GM10248 (cell line): ENCODE data around the gene FOXL2NB.

Source experiments
- CTCF ChIA-PET: fragments of 300-600 bp; sonication (Branson Sonifier 250); formaldehyde crosslinking; extraction: SDS; loops from one replicate; lab custom pipeline; 2021; ENCODE audit warnings: antibody characterized with exemption; lab: Yijun Ruan, JAX
- POLR2A ChIA-PET: fragments of 350-650 bp; sonication (Branson Sonifier 250); formaldehyde crosslinking; extraction: SDS; loops from one replicate; lab custom pipeline; 2020; ENCODE audit warnings: antibody characterized with exemption; lab: Yijun Ruan, JAX
- DNase-seq: peaks from one replicate; pipeline ENCODE4 v3.0.0; 2012; ENCODE audit errors: extremely low spot score
- TF ChIP-seq, protein P1 (sequence below): IDR thresholded peaks from 2 replicates; pipeline ENCODE4 v1.5.1; 2012; ENCODE audit warnings: mild to moderate bottlenecking, low read depth; ENCODE audit errors: extremely low read depth, missing control alignments, control extremely low read depth

Gene FOXL2NB

DNA sequence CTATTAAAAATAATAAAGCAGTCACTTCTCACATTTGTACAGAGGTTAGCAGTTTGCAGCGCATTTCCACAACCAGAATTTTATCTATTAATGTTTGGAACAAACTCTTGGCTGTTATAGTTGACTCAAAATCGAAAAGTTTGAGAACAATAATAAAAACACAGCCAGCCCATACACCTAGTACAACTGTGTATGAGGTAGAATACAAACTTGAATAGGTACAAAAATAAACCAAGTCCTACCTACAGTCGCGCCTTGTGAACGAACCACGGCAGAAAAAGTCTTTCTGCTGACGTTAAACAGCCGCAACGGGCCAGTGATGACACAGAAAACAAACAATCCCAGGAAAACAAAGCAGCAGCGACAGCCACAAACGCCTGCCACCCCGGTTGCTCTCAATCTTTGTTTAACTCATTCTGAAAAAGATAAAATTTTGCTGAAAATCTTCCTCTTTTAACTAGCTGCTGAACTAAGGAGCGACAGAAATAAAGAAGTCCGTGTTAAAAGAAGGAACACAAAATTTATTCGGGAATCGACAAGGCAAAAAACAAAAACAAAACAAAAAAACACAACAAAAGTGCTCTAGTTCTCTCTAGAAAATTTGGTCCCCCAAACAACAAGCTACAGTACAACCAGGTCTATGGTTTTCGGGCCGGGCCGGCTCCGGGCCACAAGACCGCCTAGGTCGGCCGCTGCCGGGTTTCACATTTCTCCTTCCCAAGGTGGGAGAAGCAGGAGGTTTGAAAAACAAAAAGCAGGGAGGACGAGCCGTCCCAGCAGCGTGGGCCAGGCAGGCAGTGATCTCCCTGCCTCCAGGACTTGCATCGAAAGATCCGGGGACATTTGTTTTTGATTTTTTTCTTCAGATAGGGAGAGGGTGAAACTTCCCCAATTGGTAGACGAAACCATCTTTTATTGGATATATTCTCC, 3.0 kb upstream of the FOXL2NB start:
- DNase-seq: no peak

DNA sequence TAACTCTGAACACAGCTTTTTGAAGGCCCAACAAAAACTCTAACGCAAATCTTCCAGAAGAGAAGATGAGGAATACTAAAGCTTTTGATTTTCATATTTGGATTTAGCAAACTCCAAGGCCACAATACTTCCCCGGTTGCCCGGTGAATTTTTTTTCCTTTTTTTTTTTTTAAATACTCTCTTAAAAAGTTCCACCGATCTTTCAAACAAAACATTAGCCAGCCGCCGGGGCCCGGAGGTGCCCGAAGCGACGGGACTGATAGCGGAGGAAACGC, 2.4 kb upstream of the FOXL2NB start:
- TF ChIP-seq, protein P1, sequence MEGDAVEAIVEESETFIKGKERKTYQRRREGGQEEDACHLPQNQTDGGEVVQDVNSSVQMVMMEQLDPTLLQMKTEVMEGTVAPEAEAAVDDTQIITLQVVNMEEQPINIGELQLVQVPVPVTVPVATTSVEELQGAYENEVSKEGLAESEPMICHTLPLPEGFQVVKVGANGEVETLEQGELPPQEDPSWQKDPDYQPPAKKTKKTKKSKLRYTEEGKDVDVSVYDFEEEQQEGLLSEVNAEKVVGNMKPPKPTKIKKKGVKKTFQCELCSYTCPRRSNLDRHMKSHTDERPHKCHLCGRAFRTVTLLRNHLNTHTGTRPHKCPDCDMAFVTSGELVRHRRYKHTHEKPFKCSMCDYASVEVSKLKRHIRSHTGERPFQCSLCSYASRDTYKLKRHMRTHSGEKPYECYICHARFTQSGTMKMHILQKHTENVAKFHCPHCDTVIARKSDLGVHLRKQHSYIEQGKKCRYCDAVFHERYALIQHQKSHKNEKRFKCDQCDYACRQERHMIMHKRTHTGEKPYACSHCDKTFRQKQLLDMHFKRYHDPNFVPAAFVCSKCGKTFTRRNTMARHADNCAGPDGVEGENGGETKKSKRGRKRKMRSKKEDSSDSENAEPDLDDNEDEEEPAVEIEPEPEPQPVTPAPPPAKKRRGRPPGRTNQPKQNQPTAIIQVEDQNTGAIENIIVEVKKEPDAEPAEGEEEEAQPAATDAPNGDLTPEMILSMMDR: no peak
- ChIA-PET CTCF (interaction anchor here (0.8 to 1.7 kb wide), 2 partner anchors 8 to 15 kb away, joined by 3 to 6 read pairs; no protein-coding TSS in a partner anchor), POLR2A (no interaction called here)
- no peak for DNase-seq

More for the DNA sequence above, 3.0 kb upstream of the FOXL2NB start:
- TF ChIP-seq, protein P1: no peak
- CTCF ChIA-PET: interaction anchor here (0.8 to 1.7 kb wide), 2 partner anchors 8 to 14 kb away, joined by 3 to 6 read pairs; no protein-coding TSS in a partner anchor
- POLR2A ChIA-PET: no interaction called here

DNA sequence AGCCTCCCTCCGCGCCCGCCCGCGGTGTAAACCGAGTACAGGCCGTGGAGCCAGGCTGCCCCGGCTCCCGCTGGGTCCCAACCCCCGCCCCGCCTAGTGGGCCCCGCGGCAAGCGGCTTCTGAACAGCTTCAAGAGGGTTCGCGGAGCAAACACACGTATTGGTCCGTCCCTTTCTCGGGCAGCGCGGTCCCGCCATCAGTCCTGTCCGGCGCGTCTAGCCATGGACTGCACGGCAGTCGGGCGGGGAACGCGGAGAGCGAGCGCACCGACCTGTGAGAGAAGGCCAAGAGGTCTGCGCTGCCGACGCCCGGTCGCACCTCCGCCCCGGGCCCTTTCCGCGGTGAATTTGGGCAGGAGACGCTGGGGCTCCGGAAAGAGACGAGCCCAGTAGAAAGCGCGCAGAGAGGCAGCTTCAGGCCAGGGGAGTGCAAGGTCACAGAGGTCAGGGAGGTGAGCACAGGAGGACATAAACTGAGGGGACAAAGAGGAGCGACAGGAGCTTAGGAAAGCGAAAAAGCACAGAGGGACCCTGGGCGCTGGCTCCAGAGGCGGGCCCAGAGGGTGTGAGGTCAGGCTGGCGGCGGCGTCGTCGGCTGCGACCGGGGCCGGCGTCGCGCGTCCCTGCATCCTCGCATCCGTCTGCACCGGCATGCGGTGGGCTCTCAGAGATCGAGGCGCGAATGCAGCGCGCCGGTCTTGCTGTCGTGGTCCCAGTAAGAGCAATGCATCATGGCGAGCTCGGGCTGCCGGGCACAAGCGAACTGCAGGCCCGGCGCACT, 1.9 kb upstream of the FOXL2NB start:
- TF ChIP-seq, protein P1: no peak
- CTCF ChIA-PET: interaction anchor here (0.8 to 1.7 kb wide), 2 partner anchors 9 to 15 kb away, joined by 3 to 6 read pairs; no protein-coding TSS in a partner anchor
- POLR2A ChIA-PET: no interaction called here
- no peak for DNase-seq

DNA sequence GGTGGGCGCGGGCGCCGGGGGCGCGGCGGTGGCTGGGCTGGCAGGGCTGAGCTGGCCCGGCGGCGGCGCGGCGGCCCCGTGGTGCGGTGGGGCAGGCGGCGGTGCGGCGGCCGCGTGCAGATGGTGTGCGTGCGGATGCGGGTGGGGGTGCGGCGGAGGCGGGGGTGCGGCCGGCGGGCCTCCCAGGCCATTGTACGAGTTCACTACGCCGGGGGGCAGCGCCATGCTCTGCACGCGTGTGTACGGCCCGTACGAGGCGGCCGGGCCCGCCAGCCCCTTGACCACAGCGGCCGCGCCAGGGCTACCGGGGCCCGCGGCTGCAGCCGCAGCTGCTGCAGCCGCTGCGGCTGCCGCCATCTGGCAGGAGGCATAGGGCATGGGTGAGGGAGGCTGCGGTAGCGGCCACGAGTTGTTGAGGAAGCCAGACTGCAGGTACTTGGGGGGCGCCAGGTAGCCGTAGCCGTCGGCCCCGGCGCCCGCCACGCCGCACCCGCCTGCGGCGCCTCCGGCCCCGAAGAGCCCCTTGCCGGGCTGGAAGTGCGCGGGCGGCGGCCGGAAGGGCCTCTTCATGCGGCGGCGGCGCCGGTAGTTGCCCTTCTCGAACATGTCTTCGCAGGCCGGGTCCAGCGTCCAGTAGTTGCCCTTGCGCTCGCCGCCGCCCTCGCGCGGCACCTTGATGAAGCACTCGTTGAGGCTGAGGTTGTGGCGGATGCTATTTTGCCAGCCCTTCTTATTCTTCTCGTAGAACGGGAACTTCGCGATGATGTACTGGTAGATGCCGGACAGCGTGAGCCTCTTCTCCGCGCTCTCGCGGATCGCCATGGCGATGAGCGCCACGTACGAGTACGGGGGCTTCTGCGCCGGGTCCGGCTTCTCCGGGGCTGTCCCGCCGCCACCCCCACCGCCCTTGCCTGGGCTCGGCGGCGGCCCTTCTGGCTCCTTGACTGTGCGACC, 1.0 kb upstream of the FOXL2NB start:
- CTCF ChIA-PET: interaction anchor here (1.4 to 3.2 kb wide), 3 partner anchors 10 to 19 kb away, joined by 3 to 16 read pairs (median 6); no protein-coding TSS in a partner anchor
- no peak for DNase-seq
- POLR2A ChIA-PET: no interaction called here
- TF ChIP-seq, protein P1: peak; percentile 20

DNA sequence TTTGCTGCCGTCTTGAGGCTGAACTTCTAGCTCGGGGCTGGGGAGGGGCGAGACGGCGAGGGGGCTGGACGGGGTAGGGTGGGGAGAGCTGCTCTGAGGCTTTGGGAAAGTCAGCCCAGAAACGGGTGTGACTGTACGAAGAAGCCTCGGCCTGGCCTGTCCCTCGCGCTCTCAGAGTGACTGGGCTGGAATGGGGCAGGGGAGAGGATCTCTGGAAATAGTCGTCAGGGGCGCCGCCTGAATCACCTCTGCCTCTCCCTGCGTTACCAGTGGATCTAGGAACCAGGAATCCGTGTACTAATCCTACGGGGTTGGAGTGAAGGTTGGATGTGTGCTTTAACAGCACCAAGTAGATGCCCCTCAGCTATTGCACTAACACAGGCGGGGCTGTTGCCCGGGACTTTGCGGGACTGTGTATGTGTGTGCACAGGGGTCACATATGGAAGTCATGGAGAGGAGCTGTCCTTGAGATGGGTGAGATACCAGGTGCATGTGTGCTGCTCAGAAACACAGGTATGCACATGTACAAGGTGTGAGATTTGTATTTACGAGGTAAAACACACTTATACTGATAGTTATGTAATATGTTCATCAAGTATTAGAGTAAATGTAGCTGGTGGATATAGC, 591 bp downstream of the FOXL2NB start:
- ChIA-PET POLR2A (no interaction called here), CTCF (interaction anchor here (1.4 to 3.2 kb wide), 2 partner anchors 11 to 17 kb away, joined by 3 to 16 read pairs; no protein-coding TSS in a partner anchor)
- TF ChIP-seq, protein P1: no peak
- no peak for DNase-seq
